HuH-7.5 (cell line): ENCODE results near the gene MRPL20.
A peak's percentile ranks its signal among the peaks of the same experiment; 100 is the strongest.
"Not testable (repeated sequence)": the region's sequence is repeated elsewhere in the genome, so short reads cannot be mapped to it uniquely, and the experiment has no call there.

Source experiments
- DNase-seq: peaks from one replicate; pipeline ENCODE4 v3.0.0; 2011; ENCODE audit warnings: low spot score

The MRPL20 gene

GRCh38 chr1:1437033-1437903 lies 30.2 kb upstream of the MRPL20 start:
- no peak for DNase-seq

GRCh38 chr1:1436630-1437032 lies 29.5 kb upstream of the MRPL20 start:
- DNase-seq, result no peak

GRCh38 chr1:1435911-1436629 lies 29.0 kb upstream of the MRPL20 start:
- DNase-seq, result no peak

- DNase-seq, result peak; percentile 96
These were observed 28.2 kb upstream of the MRPL20 start, which contains the start of gene VWA1 for GRCh38 chr1:1435106-1435903. Gene VWA1, plus strand, starts transcription at chr1:1435690. Its CDS starts 59 bp downstream, at chr1:1435749.

GRCh38 chr1:1434824-1435105 lies 27.7 kb upstream of the MRPL20 start:
- no peak for DNase-seq

- no peak for DNase-seq
These were observed 27.2 kb upstream of the MRPL20 start for GRCh38 chr1:1434131-1434823.

- DNase-seq, result no peak
These were observed 26.7 kb upstream of the MRPL20 start for GRCh38 chr1:1433804-1434130.

GRCh38 chr1:1432951-1433803 lies 26.1 kb upstream of the MRPL20 start:
- DNase-seq, result peak; percentile 98

- DNase-seq, result peak; percentile 52
These were observed 25.3 kb upstream of the MRPL20 start for GRCh38 chr1:1432274-1432950.

GRCh38 chr1:1431845-1432273 lies 24.8 kb upstream of the MRPL20 start:
- peak; percentile 98 for DNase-seq

GRCh38 chr1:1430992-1431844 lies 24.1 kb upstream of the MRPL20 start:
- DNase-seq, result peak; percentile 74

- DNase-seq, result peak; percentile 56
These were observed 23.3 kb upstream of the MRPL20 start for GRCh38 chr1:1430114-1430982.

- DNase-seq, result peak; percentile 93
These were observed 22.6 kb upstream of the MRPL20 start for GRCh38 chr1:1429671-1430073.

GRCh38 chr1:1428967-1429366 lies 21.9 kb upstream of the MRPL20 start:
- DNase-seq, result not testable (repeated sequence)

GRCh38 chr1:1428174-1428573 lies 21.1 kb upstream of the MRPL20 start:
- no peak for DNase-seq

- no peak for DNase-seq
These were observed 20.7 kb upstream of the MRPL20 start for GRCh38 chr1:1427820-1428148.

GRCh38 chr1:1427106-1427819 lies 20.2 kb upstream of the MRPL20 start:
- no peak for DNase-seq

GRCh38 chr1:1426496-1427105 lies 19.5 kb upstream of the MRPL20 start:
- peak; percentile 15 for DNase-seq
